AG10803 (cell line): ENCODE data around the gene EOGT.

Experiments used
- DNase-seq: peaks from one replicate; pipeline ENCODE4 v3.0.0; 2010; ENCODE audit warnings: low read depth
- H3K4me3 ChIP-seq: 2 replicates; pipeline ENCODE4 v1.5.1; 2011; ENCODE audit warnings: mild to moderate bottlenecking, low read length, control low read depth
- TF ChIP-seq, protein P1 (sequence below): conservative IDR thresholded peaks from 2 replicates; pipeline ENCODE4 v1.5.1; 2011; ENCODE audit warnings: mild to moderate bottlenecking, low read length, control low read depth, inconsistent platforms

Gene EOGT

DNA sequence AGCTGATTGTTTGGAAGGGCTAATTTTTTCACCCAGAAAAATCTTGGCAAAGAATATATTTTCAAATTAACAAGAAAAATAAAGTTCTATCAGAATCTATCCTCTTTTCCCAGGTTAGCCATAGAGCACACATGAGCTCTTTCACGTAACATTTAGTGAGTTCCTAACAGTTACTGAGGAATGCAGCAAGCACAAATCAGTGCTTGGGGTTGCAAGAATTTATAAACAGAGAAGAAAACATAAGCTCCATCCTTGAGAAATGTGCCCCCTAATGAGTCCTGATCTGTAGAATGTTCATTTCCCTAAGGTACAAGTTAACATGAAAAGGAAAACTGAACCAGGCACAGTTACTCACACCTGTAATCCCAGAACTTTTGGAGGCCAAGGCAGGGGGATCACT lies 13.9 kb downstream of the EOGT start:
- no peak overlapping the region for H3K4me3 ChIP-seq
- TF ChIP-seq, protein P1, sequence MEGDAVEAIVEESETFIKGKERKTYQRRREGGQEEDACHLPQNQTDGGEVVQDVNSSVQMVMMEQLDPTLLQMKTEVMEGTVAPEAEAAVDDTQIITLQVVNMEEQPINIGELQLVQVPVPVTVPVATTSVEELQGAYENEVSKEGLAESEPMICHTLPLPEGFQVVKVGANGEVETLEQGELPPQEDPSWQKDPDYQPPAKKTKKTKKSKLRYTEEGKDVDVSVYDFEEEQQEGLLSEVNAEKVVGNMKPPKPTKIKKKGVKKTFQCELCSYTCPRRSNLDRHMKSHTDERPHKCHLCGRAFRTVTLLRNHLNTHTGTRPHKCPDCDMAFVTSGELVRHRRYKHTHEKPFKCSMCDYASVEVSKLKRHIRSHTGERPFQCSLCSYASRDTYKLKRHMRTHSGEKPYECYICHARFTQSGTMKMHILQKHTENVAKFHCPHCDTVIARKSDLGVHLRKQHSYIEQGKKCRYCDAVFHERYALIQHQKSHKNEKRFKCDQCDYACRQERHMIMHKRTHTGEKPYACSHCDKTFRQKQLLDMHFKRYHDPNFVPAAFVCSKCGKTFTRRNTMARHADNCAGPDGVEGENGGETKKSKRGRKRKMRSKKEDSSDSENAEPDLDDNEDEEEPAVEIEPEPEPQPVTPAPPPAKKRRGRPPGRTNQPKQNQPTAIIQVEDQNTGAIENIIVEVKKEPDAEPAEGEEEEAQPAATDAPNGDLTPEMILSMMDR, result no peak
- no peak for DNase-seq

DNA sequence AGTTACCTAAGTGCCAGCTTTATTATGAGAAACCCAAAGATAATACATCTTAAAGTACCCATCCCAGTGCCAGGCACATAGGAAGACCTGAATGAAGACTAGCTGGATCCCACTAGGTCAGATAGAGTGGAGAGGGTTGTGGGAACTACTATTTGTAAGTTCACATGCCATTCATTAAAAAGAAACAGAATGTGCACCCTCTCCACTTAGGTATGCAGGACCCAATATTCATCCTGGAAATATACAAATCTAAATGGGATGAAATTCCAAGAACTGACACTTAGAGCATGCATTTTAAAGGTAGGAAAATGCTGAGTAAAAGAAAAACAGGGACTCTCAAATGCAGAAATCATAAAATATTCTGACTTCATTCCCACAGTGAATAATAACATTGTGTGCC lies 14.3 kb downstream of the EOGT start:
- H3K4me3 ChIP-seq, result no peak overlapping the region
- TF ChIP-seq, protein P1, result no peak
- no peak for DNase-seq

DNA sequence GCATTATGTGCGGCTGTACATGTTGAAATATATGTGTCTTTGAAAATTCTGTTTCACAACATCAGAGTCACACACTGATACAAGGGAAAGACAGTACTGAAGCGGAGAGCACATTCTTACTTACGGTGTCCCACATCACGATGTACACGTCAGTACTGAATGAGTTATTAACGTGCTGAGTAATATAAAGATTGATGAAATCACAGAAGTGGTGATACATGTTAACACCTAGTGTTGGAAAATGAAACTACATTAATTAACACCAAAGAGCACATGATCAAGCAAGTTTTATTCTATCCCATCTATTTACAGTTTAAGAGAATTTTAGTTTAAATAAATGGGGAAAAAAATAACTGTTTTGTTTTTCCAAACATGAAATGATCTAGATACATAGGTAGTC lies 15.6 kb downstream of the EOGT start:
- no peak for DNase-seq
- no peak overlapping the region for H3K4me3 ChIP-seq
- TF ChIP-seq, protein P1, result no peak

GRCh38 chr3:68996356-68996995 lies 17.0 kb downstream of the EOGT start:
- TF ChIP-seq, protein P1, result no peak
- DNase-seq, result no peak

DNA sequence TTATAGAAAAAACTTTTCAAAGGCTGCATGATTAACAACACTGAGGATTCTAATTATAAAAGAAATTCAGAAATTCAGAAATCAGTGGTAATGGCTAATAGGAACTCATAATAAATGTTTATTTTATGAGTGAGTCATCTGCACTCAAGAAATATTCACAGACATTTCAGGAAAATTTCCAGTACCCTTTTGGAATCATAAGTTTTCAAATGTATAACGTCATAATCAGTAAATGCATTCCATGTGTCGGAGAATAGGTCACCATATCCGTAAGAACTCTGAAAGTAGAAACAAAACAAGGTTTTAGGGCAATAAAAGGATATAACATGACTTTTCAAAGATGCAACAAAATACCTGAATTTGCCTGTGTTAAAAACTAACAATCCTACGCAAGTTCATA lies 24.7 kb downstream of the EOGT start:
- no peak overlapping the region for H3K4me3 ChIP-seq
- TF ChIP-seq, protein P1, result no peak
- peak; percentile 38 for DNase-seq

More at GRCh38 chr3:68996356-68996995, 17.0 kb downstream of the EOGT start:
- no peak overlapping the region for H3K4me3 ChIP-seq

DNA sequence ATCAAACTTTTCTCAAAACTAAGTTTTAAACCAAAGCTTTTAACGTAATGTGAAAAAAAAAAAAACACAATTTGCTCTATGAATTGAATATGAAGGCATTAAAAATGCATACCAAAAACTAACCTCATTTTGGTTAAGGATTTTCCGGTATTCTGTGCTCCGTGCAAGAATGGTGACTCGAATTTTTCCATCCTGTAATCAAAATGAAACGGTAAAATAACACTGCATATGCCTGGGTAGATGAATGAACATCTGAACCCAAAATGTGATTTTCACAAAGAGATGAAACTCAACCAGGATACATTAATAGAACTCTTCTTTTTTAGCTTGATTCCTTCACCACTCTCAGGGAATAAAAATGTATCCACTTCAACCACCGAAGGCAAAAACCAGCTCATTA lies 26.2 kb downstream of the EOGT start:
- TF ChIP-seq, protein P1, result no peak
- H3K4me3 ChIP-seq, result no peak overlapping the region
- no peak for DNase-seq

DNA sequence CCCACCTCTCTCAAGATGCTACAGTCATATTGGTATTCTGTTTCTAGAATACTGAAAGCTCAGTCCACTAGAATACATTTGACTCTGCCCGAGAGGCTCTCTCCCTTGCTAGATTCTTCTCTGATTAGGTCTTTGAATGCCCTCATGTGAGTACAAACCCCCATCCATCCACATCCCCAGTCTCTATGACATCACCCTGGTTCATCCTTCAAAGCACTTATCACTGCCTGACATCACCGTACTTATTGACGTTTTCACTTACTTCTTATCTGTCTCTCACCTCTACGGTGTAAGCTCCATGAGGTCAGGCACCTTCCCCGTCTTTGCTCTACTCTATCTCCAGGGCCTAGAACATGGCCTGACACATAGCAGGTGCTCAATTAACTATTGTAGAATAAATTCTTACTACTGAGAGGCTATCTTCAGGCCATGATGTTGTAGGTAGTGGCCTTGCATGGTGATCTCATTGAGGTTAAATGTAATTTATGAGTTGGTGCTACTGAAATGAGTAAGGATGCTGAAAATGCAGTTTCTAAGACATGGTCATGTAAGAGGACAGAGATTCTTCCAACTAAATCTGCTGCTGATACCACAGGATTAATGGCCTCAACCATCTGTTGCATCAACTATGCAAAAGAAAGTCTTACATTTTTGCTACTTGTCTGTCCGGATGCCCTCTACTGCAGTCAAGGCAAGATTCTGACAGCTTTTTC lies 26.8 kb downstream of the EOGT start:
- no peak overlapping the region for H3K4me3 ChIP-seq
- TF ChIP-seq, protein P1, result no peak
- no peak for DNase-seq
